HG02840 (cell line): ENCODE data around the gene SCAP.
"Not testable (repeated sequence)": the region's sequence is repeated elsewhere in the genome, so short reads cannot be mapped to it uniquely, and the experiment has no call there.

ENCODE experiments used
- ATAC-seq: cut with Tn5 transposase; IDR thresholded peaks from one replicate; pipeline ENCODE4 v1.9.1; 2021; ENCODE audit warnings: mild to moderate bottlenecking, moderate library complexity, moderate number of reproducible peaks; ENCODE audit not compliant: unreplicated experiment, low FRiP score

Gene SCAP

DNA sequence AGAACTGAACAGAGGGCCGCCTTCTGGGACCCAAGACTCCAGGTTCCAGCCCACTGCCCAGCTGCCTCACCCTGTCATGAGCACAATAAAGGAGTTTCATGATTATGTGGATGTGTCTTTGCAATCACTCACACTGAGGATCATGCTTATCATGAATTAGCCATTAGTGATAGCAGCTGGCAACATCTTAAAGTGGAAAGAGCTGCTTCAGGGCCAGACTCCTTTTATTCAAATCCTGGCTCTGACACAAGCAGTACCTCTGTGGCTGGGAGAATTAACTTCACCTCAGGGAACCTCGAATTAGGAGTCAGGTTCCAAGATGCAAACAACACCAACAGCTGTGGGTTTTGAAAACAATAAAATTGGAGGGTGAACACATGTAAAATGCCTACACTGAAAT lies 6.6 kb upstream of the SCAP start:
- no peak for ATAC-seq

DNA sequence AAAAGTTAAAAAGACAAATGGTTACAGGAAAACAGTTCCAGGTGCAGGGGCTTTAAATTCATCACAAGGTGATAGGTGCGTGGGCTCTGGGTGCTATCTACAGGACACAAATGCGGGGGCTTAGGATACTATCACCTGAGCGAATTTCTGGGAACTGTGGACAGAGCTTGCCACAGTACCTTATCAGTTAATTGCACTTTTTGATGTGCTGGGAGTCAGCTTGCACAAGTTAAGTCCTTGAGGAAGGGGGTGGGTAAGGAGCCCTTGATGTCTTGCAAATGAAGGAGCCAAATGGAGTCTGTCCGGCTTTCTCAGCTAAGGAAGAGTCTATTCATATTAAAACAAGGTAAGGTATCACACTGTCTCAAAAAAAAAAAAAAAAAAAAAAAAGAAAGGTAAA lies 6.0 kb upstream of the SCAP start:
- ATAC-seq = not testable (repeated sequence)

DNA sequence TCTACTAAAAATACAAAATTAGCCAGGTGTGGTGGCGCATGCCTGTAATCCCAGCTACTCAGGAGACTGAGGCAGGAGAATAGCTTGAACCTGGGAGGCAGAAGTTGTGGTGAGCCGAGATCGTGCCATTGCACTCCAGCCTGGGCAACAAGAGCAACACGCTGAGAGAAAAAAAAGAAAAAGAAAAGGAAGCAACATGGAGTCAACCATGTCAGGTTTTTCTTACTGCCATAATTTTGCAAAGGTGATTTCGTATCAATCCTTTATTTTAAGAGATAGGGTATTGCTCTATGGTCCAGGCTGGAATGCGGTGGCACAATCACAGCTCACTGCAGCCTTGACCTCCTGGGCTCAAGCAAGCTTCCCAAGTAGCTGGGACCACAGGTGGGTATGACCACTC lies 4.5 kb upstream of the SCAP start:
- not testable (repeated sequence) for ATAC-seq

GRCh38 chr3:47479826-47480160 lies 4.1 kb upstream of the SCAP start:
- ATAC-seq = no peak

GRCh38 chr3:47478022-47478421 lies 2.3 kb upstream of the SCAP start:
- ATAC-seq = no peak

- no peak for ATAC-seq
Measured at GRCh38 chr3:47476644-47477199, 981 bp upstream of the SCAP start.

DNA sequence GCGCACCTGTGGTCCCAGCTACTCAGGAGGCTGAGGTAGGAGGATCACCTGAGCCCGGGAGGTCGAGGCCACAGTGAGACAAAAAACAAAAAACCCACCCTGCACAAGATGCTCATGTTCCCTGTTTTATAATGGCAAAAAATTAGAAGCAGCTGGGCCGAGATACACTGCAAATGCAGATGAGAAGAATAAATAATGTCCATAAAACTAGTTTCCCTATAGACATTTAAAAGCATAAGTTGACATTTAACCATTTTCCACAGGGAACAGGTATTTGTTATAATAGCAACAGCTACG lies 537 bp upstream of the SCAP start:
- no peak for ATAC-seq

GRCh38 chr3:47475029-47475569 lies 642 bp downstream of the SCAP start:
- no peak for ATAC-seq

DNA sequence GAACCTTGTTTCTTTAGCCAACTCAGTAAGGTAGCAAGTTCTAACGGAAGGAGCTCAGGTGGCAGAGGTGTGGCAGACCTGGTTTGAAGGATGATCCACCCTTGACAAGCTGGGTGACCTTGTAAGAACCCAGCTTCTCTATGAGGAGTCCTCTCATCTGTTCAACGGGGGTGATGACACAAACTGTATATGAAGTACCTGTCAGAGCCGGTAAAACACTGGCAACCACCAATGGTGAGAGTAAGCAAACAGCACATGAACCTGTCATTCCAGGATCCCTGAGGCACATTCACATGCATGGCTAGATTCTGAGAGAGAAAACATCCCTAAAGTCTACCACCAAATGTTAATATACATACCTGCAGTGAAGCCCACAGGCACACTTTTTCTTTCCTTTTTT lies 2.4 kb downstream of the SCAP start:
- no peak for ATAC-seq

- ATAC-seq = no peak
Measured at GRCh38 chr3:47469616-47470015, 6.1 kb downstream of the SCAP start.

GRCh38 chr3:47468315-47468714 lies 7.4 kb downstream of the SCAP start:
- not testable (repeated sequence) for ATAC-seq

DNA sequence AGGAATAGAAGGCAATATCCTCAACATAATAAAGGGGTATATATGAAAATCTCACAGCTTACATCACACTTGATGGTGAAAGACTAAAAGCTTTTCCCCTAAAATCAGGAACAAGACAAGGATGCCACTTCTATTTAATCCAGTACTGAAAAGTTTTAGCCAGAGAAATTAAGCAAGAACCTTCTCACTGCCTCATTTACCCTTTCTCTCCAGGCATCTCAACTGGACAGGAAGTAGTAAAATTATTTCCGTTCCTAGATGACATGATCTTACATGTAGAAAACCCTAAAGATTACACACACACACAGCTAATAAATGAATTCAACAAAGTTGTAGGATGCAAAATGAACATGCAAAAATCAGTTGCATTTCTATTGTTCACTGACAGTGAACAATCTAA lies 11.2 kb downstream of the SCAP start:
- ATAC-seq = no peak

DNA sequence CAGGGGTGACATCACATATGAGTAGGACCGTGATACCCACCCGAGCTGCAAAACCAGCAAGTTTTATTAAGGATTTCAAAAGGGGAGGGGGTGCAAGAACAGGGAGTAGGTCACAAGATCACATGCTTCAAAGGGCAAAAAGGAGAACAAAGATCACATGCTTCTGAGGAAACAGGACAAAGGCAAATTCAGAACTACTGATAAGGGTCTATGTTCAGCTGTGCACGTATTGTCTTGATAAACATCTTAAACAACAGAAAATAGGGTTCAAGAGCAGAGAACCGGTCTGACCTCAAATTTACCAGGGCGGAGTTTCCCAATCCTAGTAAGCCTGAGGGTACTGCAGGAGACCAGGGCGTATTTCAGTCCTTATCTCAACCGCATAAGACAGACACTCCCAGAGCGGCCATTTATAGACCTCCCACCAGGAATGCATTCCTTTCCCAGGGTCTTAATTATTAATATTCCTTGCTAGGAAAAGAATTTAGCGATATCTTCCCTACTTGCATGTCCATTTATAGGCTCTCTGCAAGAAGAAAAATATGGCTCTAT lies 16.1 kb downstream of the SCAP start:
- not testable (repeated sequence) for ATAC-seq

GRCh38 chr3:47456984-47457383 lies 18.8 kb downstream of the SCAP start:
- ATAC-seq = no peak

DNA sequence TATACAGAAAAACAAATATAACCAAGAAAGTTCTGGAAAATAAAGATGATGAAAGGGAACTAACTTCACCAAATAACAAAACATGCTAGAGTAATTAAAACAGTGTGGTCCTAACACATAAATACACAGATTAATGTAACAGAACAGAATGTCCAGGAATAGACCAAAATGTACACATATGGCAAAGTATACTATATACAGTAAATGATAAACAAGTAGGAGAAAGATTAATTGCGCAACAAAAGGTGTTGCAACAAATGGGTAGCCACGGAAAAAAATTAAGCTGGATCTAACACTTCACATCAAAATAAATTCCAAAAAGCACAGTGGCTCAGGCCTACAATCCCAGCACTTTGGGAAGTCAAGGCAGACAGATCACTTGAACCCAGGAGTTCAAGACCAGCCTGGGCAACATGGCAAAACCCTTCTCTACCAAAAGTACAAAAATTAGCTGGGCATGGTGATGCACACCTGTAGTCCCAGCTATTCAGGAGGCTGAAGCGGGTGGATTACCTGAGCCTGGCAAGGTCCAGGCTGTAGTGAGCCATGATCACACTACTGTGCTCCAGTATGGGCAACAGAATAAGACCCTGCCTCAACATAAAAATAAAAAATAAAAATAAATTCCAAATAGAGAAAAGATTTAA lies 19.8 kb downstream of the SCAP start:
- no peak for ATAC-seq

DNA sequence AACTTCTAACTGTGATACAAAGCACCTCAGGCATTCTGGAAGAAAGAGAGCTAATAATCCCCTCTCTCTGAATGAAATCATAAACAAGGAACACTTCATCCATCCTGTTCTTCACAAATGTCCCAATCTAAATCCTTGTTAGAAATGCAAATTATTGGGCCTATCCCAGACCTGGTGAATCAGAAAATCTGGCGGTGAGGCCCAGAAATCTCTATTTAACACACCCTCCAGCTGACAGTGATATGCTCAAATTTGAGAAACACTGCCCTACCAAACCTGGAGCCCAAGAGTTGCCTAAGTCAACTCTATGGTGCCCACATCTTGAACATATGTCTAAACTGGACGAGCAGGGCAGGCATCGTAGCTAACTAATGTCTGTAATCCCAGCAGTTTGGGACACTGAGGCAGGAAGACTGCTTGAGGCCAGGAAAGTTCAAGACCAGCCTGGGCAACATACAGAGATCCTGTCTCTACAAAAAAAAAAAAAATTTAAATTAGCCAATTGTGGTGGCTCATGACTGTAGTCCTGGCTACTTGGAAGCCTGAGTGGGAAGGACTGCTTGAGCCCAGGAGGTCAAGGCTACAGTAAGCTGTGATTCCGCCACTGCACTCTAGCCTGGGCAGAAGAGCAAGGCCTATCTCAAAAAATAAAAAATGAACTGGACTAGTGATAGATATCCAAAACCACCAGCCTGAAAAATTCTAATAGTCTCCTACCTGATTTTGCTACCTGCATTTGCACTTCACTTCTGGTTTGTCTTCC lies 23.1 kb downstream of the SCAP start:
- no peak for ATAC-seq

GRCh38 chr3:47444103-47444502 lies 31.6 kb downstream of the SCAP start:
- no peak for ATAC-seq

GRCh38 chr3:47443611-47443995 lies 32.1 kb downstream of the SCAP start:
- no peak for ATAC-seq

DNA sequence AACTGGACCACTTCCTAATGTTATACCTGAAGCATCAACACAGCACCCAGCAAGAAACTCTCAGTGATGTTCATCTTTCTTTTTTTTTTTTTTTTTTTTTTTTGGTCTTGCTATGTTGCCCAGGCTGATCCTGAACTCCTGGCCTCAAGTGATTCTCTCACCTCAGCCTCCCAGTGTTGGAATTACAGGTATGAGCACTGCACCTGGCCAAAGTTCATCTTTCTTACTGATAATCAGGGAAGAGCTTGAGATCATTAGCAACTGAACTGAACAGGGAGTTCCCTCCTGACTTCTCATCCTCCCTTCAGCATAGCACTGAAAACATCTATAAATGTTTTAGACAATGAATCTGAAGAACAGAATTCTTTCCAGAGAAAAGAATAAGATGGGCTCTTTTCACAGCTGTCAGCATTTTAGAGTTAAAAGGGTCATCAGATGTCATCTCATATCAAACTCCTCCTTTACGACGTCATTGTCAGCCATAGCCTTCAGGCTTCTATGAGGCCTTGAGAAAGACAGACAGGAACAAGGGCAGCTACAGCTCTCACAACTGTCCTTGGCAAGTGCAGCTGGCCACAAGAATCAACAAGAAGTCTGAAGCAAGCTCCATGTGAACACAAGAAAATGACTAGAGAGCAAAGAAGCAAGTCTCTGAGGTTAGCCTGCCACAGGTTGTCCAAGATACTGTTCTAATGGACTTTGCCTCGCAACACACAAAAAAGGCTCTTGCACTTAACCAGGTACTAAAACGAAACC lies 33.8 kb downstream of the SCAP start:
- ATAC-seq = no peak

DNA sequence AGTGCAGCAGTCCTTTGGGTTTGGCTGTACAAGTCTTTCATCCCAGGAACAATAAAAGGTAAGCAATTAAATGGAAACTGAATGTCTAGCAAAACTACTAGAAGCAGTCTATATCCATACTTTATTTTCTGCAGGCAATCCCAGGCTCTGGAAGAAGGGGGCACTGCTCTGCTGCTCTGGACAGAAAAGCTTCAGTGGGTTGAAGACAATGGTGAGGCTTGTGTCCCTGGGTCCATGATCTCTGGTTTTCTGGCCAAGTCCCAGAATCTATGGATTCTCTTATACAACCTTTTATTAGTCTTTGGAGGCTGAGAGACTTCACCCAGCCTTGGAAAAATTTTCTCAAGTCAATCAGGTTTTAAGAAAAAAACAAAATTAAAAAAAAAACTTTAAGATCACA lies 35.6 kb downstream of the SCAP start:
- no peak for ATAC-seq

- no peak for ATAC-seq
Measured at GRCh38 chr3:47436180-47436579, 39.6 kb downstream of the SCAP start.
